Right cardiac atrium (tissue), 5 donors: ENCODE results near the gene TSPAN33. TPM values are rescaled to one million over a fixed set of nuclear protein-coding genes. Genes with fewer than 3 reads are reported as not detected.

Experiments
- ATAC-seq, 2 donors: fragments of 200-7000 bp; cut with Tn5 transposase; one replicate each; pipeline versions ENCODE4 v1.8.0 to v1.9.1; 2020; ENCODE audit warnings: moderate library complexity in 2 of 2, mild to moderate bottlenecking in 1 of 2
- DNase-seq, 3 donors: peaks; one replicate each; pipeline ENCODE4 v3.0.0-alpha.2; 2020
- H3K27ac ChIP-seq: one replicate; pipeline ENCODE4 v1.5.1; 2013; ENCODE audit warnings: mild to moderate bottlenecking, low read length, control low read depth, moderate library complexity
- H3K27me3 ChIP-seq: one replicate; pipeline ENCODE4 v1.6.1; 2013; ENCODE audit not compliant: control insufficient read depth, insufficient read depth
- H3K4me1 ChIP-seq: one replicate; pipeline ENCODE4 v1.6.1; 2013; ENCODE audit warnings: low read length; ENCODE audit not compliant: control insufficient read depth, insufficient read depth
- H3K4me3 ChIP-seq: one replicate; pipeline ENCODE4 v1.5.1; 2013; ENCODE audit warnings: low read length, control low read depth
- H3K9me3 ChIP-seq: one replicate; pipeline ENCODE4 v1.6.1; 2013; ENCODE audit warnings: low read length; ENCODE audit not compliant: control insufficient read depth
- WGBS: extraction: QIAGEN DNeasy Blood & Tissue Kit; methylation state at CpG from one replicate; pipeline ENCODE4 v1.1.7; 2013; 5-methylcytosine and 5-hydroxymethylcytosine counted together
- intact Hi-C, 4 donors: fragments of 100-400 bp; cut with DNase I; formaldehyde crosslinking; loops; one replicate each; pipeline versions ENCODE4 v1.11.0 to v1.14.0; 2022 to 2023
- polyA plus RNA-seq: library from polyadenylated mRNA; stranded (reverse); fragments of 200-250 nt; gene quantifications from one replicate; pipeline ENCODE4 v1.2.3, GENCODE V29; 2013
- total RNA-seq, 4 donors: library from RNA; stranded (reverse); fragmentation: NEBNext Ultra II Directional; extraction: Animal tissue kit (Norgen Biotek cat#: 25700); gene quantifications; one replicate each; pipeline ENCODE4 v1.2.1, GENCODE V29; 2021
- donor health status: healthy with polysubstance abuse.
- donor health status: DM: no; HTN: yes; CAD: no.
- donor health status: DM: no; HTN: no; CAD: no.
- donor health status: DM: no; HTN: yes; CAD: no; lungs with severe emphysema.
- donor health status: DM: yes; HTN: yes; CAD: no.

TSPAN33 gene
- total and polyA plus RNA-seq, 5 donors: 7.4 to 17.8 (median 12.8) TPM

DNA sequence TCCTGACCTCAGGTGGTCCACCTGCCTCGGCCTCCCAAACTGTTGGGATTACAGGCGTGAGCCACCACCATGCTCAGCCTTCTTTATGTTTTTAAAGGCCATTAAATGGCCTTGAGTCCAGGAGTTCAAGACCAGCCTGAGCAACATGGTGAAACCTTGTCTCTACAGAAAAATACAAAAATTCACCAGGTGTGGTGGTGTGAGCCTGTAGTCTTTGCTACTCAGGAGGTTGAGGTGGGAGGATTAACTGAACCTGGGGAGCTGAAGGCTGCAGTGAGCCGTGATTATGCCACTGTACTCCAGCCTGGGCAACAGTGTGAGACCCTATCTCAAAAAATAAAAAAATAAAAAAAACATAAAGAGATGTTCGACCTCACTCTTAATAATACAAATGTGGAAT, 54.9 kb downstream of the TSPAN33 start:
- WGBS: 95% methylated on average over 4 of the region's 4 CpGs
- Histone ChIP-seq H3K27me3 (no peaks in the 10 kb centered on the region), H3K9me3 (no peaks in the 10 kb centered on the region), H3K4me3 (no peak overlapping the region), H3K27ac (no peak overlapping the region), H3K4me1 (no peaks in the 10 kb centered on the region)
- ATAC-seq (no peak), DNase-seq (no peak)
- intact Hi-C loops: no loop called here

DNA sequence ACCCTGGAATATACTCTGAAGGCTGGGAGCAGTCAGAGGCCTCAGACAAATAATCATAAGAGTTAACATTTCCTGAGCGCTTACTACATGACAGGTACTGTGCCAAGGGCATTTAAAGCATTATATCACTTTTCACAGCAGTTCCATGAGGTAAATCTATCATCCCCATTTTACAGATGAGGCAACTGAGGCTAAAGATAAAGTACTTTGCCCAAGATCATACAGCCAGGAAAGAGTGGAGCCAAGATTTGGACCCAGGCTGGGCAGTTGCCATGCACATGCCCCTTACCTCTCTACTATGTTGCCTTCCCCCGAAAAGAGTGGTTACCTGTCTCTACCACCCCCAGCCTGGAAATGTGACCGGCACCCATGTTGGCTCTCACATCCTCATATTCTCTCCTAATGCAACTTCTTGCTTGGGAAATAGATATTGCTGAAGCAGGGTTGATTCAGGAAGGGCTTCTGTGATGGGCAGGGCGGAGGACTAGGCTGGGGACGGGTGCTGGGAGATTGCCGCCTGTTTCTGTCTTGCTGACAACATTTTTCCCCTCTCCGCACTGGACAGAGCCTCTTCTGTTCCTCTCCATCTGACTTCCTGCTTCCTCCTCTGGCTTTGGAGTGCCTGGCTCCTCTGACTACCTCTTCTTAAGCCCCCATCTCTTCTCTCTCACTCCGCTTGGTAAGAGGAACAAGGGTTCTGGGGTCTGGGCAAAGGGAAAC, 57.7 kb downstream of the TSPAN33 start:
- ATAC-seq (peak; percentile 17 to 66), DNase-seq (peak in 1 of 3 donors; percentile 58)
- no peaks in the 10 kb centered on the region for H3K27me3 ChIP-seq
- intact Hi-C loops: no loop called here
- no peaks in the 10 kb centered on the region for H3K4me1 ChIP-seq
- H3K9me3 ChIP-seq: no peaks in the 10 kb centered on the region
- no peak overlapping the region for H3K4me3 ChIP-seq
- no peak overlapping the region for H3K27ac ChIP-seq
- 66% methylated on average over 8 of the region's 8 CpGs for WGBS

DNA sequence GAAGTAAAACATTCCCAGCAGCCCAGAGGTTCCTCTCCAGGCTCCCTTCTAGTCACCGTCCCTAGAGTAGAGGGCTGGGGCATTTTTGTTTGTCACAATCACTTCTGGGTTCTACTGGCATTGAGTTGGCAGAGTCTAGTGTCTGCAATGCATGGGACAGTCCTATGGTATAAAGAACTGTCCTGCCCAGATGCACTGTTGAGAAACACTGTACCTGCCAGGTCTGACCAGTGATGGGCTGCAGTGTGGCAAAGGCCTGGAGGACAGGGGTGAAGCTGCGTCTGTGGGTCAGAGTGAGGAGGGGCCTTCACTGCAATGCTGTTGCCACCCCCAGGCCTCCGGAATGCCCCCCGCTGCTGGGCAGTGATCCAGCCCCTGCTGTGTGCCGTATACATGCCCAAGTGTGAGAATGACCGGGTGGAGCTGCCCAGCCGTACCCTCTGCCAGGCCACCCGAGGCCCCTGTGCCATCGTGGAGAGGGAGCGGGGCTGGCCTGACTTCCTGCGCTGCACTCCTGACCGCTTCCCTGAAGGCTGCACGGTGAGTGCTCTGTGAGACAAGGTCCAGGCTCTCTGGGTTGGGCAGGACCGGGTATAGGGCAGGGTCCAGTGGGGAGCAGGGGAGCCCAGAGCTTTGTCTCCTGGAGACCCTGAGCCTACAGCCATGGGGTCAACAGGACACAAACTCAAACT, 58.7 kb downstream of the TSPAN33 start:
- Histone ChIP-seq H3K4me1 (no peaks in the 10 kb centered on the region), H3K27ac (no peak overlapping the region), H3K4me3 (no peak overlapping the region), H3K27me3 (no peaks in the 10 kb centered on the region), H3K9me3 (no peaks in the 10 kb centered on the region)
- no peak for DNase-seq
- 82% methylated on average over 14 of the region's 14 CpGs for WGBS
- peak; percentile 27 to 28 for ATAC-seq
- intact Hi-C loops: no loop called here

GRCh38 chr7:129205126-129205818, 60.8 kb downstream of the TSPAN33 start:
- H3K4me3 ChIP-seq: no peak overlapping the region
- no peaks in the 10 kb centered on the region for H3K9me3 ChIP-seq
- no peak for DNase-seq
- WGBS: 89% methylated on average over 29 of the region's 29 CpGs
- intact Hi-C loops: loop anchor here in 1 of 4 donors (5.0 kb wide), 1 partner anchor 38 kb away; no protein-coding TSS in a partner anchor
- H3K27ac ChIP-seq: no peak overlapping the region
- H3K4me1 ChIP-seq: no peaks in the 10 kb centered on the region
- no peak for ATAC-seq
- no peaks in the 10 kb centered on the region for H3K27me3 ChIP-seq

GRCh38 chr7:129205987-129206785, 61.7 kb downstream of the TSPAN33 start:
- DNase-seq (no peak), ATAC-seq (no peak)
- no peak overlapping the region for H3K4me3 ChIP-seq
- H3K27me3 ChIP-seq: no peaks in the 10 kb centered on the region
- no peaks in the 10 kb centered on the region for H3K9me3 ChIP-seq
- intact Hi-C loops: loop anchor here in 1 of 4 donors (5.0 kb wide), 1 partner anchor 39 kb away; no protein-coding TSS in a partner anchor
- no peaks in the 10 kb centered on the region for H3K4me1 ChIP-seq
- WGBS: 92% methylated on average over 18 of the region's 18 CpGs
- H3K27ac ChIP-seq: no peak overlapping the region

DNA sequence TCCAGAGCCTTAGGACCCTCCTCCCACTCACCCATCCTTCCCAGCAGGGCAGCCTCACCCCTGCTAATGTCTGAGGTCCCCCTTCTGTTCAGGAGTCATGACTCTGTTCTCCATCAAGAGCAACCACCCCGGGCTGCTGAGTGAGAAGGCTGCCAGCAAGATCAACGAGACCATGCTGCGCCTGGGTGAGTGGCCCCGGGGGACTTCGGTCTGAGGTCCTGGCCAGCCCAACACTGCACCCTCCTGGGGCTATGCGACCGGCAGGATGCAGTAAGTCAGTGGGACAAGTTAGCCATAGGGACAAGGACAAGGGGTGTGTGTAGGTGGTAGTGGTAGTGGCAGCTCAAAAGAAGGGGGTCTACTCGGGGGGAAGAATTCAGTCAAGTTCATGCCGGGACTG, 64.2 kb downstream of the TSPAN33 start:
- Histone ChIP-seq H3K27ac (no peak overlapping the region), H3K4me1 (no peaks in the 10 kb centered on the region), H3K9me3 (no peaks in the 10 kb centered on the region), H3K27me3 (no peaks in the 10 kb centered on the region), H3K4me3 (no peak overlapping the region)
- intact Hi-C loops: loop anchor here in 1 of 4 donors (5.0 kb wide), 1 partner anchor 41 kb away; no protein-coding TSS in a partner anchor
- 72% methylated on average over 9 of the region's 9 CpGs for WGBS
- DNase-seq: no peak
- no peak for ATAC-seq

GRCh38 chr7:129209067-129209926, 64.8 kb downstream of the TSPAN33 start:
- WGBS: 80% methylated on average over 15 of the region's 15 CpGs
- H3K27me3 ChIP-seq: no peaks in the 10 kb centered on the region

GRCh38 chr7:129210256-129210988, 65.9 kb downstream of the TSPAN33 start:
- Histone ChIP-seq H3K4me1 (no peaks in the 10 kb centered on the region), H3K27ac (no peak overlapping the region), H3K27me3 (no peaks in the 10 kb centered on the region), H3K4me3 (no peak overlapping the region), H3K9me3 (no peaks in the 10 kb centered on the region)
- DNase-seq: peak; percentile 83 to 95 (median 92)
- WGBS: 73% methylated on average over 16 of the region's 16 CpGs
- intact Hi-C loops: loop anchor here (1.0 to 10.0 kb wide), 4 partner anchors 43 to 262 kb away; no protein-coding TSS in a partner anchor
- peak; percentile 84 to 86 for ATAC-seq

More at GRCh38 chr7:129209067-129209926, 64.8 kb downstream of the TSPAN33 start:
- ATAC-seq: no peak
- Histone ChIP-seq H3K4me3 (no peak overlapping the region), H3K27ac (no peak overlapping the region), H3K9me3 (no peaks in the 10 kb centered on the region), H3K4me1 (no peaks in the 10 kb centered on the region)
- intact Hi-C loops: loop anchor here in 1 of 4 donors (5.0 kb wide), 1 partner anchor 42 kb away; no protein-coding TSS in a partner anchor
- no peak for DNase-seq

DNA sequence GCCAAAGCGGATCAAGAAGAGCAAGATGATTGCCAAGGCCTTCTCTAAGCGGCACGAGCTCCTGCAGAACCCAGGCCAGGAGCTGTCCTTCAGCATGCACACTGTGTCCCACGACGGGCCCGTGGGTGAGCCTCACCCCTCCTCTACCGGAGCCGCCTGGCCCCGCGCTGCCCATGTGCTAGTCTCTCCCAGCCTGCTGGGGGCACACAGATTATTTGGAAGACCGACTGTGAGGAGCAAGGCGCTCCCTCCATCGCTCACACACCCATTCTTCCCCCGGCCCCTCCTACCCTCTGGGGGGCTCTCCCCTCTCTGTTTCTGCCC, 66.4 kb downstream of the TSPAN33 start:
- ATAC-seq (peak; percentile 40 to 45), DNase-seq (peak in 1 of 3 donors; percentile 55)
- Histone ChIP-seq H3K9me3 (no peaks in the 10 kb centered on the region), H3K4me3 (no peak overlapping the region), H3K4me1 (no peaks in the 10 kb centered on the region), H3K27me3 (no peaks in the 10 kb centered on the region), H3K27ac (no peak overlapping the region)
- intact Hi-C loops: loop anchor here (1.0 to 10.0 kb wide), 4 partner anchors 44 to 261 kb away; no protein-coding TSS in a partner anchor
- WGBS: 86% methylated on average over 14 of the region's 14 CpGs
